Fibroblast of mammary gland (primary cell): ENCODE measurements around the gene MYH9.

ENCODE experiments used
- DNase-seq: peaks from one replicate; pipeline ENCODE4 v3.0.0-alpha.2; 2010; ENCODE audit warnings: low read depth
- H3K4me3 ChIP-seq: 2 replicates; pipeline ENCODE4 v1.5.1; 2011; ENCODE audit warnings: low read depth, mild to moderate bottlenecking, low read length, moderate library complexity; ENCODE audit not compliant: control insufficient read depth
- CTCF ChIP-seq: conservative IDR thresholded peaks from 2 replicates; pipeline ENCODE4 v1.5.1; 2011; ENCODE audit warnings: low read depth, low read length, inconsistent platforms; ENCODE audit not compliant: control insufficient read depth, insufficient read depth

The MYH9 gene

GRCh38 chr22:36316419-36316818 is 71.3 kb downstream of the MYH9 start:
- H3K4me3 ChIP-seq, result no peak overlapping the region
- DNase-seq, result no peak
- no peak for TF ChIP-seq CTCF

GRCh38 chr22:36315325-36315724 is 72.4 kb downstream of the MYH9 start:
- TF ChIP-seq CTCF, result no peak
- DNase-seq, result no peak
- H3K4me3 ChIP-seq, result no peak overlapping the region

GRCh38 chr22:36311386-36312085 is 76.2 kb downstream of the MYH9 start:
- no peak overlapping the region for H3K4me3 ChIP-seq
- DNase-seq, result no peak
- no peak for TF ChIP-seq CTCF

- H3K4me3 ChIP-seq, result no peak overlapping the region
- no peak for TF ChIP-seq CTCF
- no peak for DNase-seq
Measured at GRCh38 chr22:36308880-36309279, 78.9 kb downstream of the MYH9 start.

GRCh38 chr22:36306227-36306626 is 81.5 kb downstream of the MYH9 start:
- no peak overlapping the region for H3K4me3 ChIP-seq
- no peak for DNase-seq
- no peak for TF ChIP-seq CTCF

- DNase-seq, result no peak
- TF ChIP-seq CTCF, result no peak
- no peak overlapping the region for H3K4me3 ChIP-seq
Measured at GRCh38 chr22:36305813-36306212, 82.0 kb downstream of the MYH9 start.

- no peak overlapping the region for H3K4me3 ChIP-seq
- no peak for TF ChIP-seq CTCF
- DNase-seq, result no peak
Measured at GRCh38 chr22:36304429-36304828, 83.3 kb downstream of the MYH9 start.
